ENCODE measurements around the gene EMX1.

DNA sequence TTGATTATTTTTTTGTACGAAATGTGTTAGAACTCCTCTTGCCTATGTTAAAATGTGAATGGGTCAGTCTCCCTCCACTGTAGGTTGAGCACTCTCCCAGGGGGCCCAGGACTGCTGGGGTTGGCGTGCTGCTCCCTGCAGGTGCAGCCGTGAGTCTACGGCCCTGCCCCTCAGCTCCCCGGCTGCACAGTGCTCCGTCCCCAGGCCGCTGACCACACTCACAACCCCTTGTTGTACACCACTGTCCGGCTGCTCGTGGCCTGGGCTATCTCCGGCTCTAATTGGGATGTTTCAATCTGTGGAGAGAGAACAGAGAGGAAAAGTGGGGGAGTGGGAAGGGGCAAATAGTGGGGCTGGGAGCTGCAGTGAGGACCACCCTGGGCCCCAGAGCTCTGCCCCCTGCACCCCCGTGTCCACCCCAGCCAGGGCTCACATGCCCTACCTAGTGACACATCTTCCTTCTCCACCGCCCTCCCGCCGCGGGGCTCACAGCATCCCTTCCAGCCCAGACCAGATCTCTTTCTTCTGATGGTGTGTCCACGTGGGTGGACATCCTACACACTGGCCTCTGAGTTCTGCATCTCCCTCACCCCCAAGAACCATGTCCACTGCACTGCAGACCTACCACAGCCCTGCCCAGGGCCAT, 27.6 kb downstream of the EMX1 start:
- TF ChIP-seq CTCF (IDR thresholded peaks at IDR 0.05) (no peak), POLR2AphosphoS5 (IDR thresholded peaks at IDR 0.05) (no peak), EP300 (IDR thresholded peaks at IDR 0.05) (no peak), POLR2A (IDR thresholded peaks at IDR 0.05) (no peak)
